Testis (tissue), 2 donors: Measurements from ENCODE around the gene COL4A1.

Source experiments
- POLR2A ChIP-seq: fragments of 450-650 bp; IDR thresholded peaks from one replicate; pipeline ENCODE4 v1.6.1; 2017; ENCODE audit warnings: antibody characterized with exemption, mild to moderate bottlenecking, moderate library complexity
- TF ChIP-seq, protein P1 (sequence below), 3 experiments: fragments of 450-650 bp in 2 of 3; fragments of 200-600 bp in 1 of 3; sonication (generic) in 1 of 3; IDR thresholded peaks; one replicate each; pipeline ENCODE4 v1.5.1; 2016 to 2019; ENCODE audit warnings: antibody characterized with exemption in 3 of 3, mild to moderate bottlenecking in 2 of 3, moderate library complexity in 1 of 3

DNA sequence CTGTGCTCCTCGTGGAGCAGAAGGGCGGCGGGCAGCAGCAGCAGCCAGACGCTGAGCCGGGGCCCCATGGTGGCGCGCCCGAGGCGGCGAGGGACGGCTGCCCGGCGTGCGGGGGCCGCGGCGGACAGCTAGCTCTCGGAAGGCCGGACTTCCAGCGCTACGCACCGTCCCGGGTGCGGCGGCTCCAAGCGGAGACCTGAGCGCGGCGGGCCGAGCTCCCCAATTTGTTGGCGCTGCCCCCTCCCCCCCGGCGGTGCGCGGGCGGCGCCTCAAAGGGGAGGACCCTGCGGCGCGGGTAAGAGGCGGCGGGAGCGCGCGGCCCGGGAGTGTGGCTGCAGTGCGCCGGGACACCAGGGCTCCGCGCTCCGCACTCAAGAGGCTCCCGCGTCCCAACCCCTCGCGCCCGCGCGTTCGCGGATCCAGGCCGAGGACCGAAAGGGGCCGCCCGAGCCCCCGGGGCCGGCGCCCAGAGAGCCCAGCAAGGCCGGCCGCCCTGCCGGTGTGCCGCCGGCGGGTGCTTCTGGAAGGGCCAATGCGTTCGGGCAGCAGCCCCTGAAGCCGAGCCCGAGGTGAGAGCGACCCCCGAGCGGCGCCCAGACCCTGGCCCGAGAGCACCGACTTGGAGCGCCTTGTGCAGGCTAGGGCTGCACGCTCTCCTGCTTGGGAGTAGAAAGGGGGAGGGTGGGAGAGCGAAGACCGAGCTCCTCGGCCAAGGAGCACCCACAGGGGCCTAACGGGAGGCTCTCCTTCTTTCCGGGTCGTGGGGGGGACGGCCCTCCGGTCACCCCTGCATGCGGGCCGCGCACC, at the start of gene COL4A1, which contains the start of gene COL4A2:
- TF ChIP-seq, protein P1, sequence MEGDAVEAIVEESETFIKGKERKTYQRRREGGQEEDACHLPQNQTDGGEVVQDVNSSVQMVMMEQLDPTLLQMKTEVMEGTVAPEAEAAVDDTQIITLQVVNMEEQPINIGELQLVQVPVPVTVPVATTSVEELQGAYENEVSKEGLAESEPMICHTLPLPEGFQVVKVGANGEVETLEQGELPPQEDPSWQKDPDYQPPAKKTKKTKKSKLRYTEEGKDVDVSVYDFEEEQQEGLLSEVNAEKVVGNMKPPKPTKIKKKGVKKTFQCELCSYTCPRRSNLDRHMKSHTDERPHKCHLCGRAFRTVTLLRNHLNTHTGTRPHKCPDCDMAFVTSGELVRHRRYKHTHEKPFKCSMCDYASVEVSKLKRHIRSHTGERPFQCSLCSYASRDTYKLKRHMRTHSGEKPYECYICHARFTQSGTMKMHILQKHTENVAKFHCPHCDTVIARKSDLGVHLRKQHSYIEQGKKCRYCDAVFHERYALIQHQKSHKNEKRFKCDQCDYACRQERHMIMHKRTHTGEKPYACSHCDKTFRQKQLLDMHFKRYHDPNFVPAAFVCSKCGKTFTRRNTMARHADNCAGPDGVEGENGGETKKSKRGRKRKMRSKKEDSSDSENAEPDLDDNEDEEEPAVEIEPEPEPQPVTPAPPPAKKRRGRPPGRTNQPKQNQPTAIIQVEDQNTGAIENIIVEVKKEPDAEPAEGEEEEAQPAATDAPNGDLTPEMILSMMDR (IDR thresholded peaks at IDR 0.05), result no peak
- TF ChIP-seq POLR2A, result peak; percentile 33
